WI38 (cell line): Measurements from ENCODE around the gene NTSR1.

Experiments
- H3K4me3 ChIP-seq: 2 replicates; pipeline ENCODE4 v1.5.1; 2011; ENCODE audit warnings: low read depth, mild to moderate bottlenecking, control low read depth, low read length
- TF ChIP-seq, protein P1 (sequence below): IDR thresholded peaks from 2 replicates; pipeline ENCODE4 v1.5.1; 2012; ENCODE audit warnings: low read depth, mild to moderate bottlenecking, control low read depth, low read length

NTSR1 gene

GRCh38 chr20:62780204-62780603 lies 71.6 kb downstream of the NTSR1 start:
- H3K4me3 ChIP-seq: no peak overlapping the region
- TF ChIP-seq, protein P1, sequence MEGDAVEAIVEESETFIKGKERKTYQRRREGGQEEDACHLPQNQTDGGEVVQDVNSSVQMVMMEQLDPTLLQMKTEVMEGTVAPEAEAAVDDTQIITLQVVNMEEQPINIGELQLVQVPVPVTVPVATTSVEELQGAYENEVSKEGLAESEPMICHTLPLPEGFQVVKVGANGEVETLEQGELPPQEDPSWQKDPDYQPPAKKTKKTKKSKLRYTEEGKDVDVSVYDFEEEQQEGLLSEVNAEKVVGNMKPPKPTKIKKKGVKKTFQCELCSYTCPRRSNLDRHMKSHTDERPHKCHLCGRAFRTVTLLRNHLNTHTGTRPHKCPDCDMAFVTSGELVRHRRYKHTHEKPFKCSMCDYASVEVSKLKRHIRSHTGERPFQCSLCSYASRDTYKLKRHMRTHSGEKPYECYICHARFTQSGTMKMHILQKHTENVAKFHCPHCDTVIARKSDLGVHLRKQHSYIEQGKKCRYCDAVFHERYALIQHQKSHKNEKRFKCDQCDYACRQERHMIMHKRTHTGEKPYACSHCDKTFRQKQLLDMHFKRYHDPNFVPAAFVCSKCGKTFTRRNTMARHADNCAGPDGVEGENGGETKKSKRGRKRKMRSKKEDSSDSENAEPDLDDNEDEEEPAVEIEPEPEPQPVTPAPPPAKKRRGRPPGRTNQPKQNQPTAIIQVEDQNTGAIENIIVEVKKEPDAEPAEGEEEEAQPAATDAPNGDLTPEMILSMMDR: no peak

DNA sequence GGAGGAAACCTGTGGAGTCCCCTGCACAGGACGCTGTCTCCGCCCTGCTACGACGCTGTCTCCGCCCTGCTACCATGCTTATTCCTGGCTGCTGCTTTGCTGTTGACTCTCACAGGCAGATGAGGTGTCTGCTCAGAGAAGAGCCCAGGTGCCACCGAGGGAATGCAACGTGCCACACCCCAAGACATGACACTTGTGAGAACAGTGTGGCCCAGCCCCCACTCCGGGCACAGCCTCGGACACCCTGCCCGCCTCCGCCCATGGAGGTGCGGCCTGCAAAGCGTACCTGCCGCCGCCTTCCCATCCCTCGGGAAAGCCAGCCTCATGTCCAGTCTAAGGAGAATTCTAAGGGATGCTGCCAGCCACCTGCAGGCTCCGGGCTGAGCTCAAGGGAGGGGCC lies 72.1 kb downstream of the NTSR1 start:
- TF ChIP-seq, protein P1: no peak
- no peak overlapping the region for H3K4me3 ChIP-seq

DNA sequence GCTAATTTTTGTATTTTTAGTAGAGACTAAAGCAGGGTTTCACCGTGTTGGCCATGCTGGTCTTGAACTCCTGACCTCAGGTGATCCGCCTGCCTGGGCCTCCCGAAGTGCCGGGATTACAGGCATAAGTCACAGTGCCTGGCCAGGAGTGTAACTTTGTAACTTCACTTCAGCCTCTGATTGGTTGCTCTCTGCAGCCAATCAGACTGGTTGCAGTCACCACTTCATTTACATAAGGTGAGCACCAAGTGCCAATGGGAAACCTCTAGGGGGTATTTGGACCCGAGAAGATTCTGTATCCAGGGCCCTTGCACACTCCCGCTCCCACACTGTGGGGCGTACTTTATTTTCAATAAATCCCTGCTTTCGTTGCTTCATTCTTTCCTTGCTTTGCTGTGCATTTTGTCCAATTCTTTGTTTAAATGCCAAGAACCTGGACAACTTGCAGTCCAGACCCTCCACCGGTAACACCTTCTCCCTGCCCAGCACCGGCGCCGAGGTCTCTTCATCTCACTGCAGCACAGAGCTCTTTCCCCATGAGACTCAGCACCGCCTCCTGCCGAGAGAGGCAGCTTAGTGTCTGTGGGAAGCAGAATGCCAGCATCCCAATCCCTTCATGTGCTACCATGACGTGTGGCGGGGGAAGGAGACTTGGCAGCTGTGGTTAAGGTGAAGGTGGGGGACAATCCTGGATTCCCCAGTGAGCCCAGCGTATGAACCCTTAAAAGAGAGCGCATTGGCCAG lies 73.7 kb downstream of the NTSR1 start:
- TF ChIP-seq, protein P1: no peak
- no peak overlapping the region for H3K4me3 ChIP-seq

- no peak overlapping the region for H3K4me3 ChIP-seq
- TF ChIP-seq, protein P1: no peak
These were observed 74.2 kb downstream of the NTSR1 start for GRCh38 chr20:62782893-62783278.

GRCh38 chr20:62784497-62784896 lies 75.9 kb downstream of the NTSR1 start:
- no peak overlapping the region for H3K4me3 ChIP-seq
- TF ChIP-seq, protein P1: no peak

DNA sequence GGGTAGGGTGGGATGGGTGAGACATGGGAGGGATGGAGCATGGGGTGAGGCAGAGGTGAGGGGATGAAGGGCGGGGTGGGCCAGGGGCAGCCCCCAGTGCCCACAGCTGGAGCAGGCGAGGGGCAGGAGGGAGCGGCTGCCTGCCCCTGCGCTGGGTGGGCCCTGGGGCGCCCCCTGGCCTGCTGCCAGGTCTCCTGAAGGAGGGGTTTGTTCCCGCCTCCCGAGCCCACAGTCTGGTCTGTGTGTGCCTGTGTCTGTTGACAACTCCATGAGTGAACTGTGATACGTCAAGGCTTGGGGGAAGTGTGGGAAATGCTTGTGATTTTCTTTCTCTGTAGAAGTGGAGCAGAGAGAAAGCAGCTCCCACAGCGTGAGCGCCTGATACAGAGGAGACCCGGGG lies 76.8 kb downstream of the NTSR1 start:
- TF ChIP-seq, protein P1: no peak
- no peak overlapping the region for H3K4me3 ChIP-seq

GRCh38 chr20:62786157-62786556 lies 77.5 kb downstream of the NTSR1 start:
- H3K4me3 ChIP-seq: no peak overlapping the region
- TF ChIP-seq, protein P1: no peak
